ENCODE data around the gene MIPOL1.

The MIPOL1 gene

GRCh38 chr14:37330910-37331309 lies 133.2 kb downstream of the MIPOL1 start:
- Histone ChIP-seq H3K36me3 (ENCODE audit: control insufficient read depth in 2 of 2, insufficient read depth in 1 of 2, low read length in 2 of 2) (no peaks in the 10 kb centered on the region), H3K4me1 (ENCODE audit: control insufficient read depth, insufficient read depth, low read length) (no peaks in the 10 kb centered on the region), H3K9me3 (ENCODE audit: control insufficient read depth, insufficient read depth, low read depth, low read length) (no peaks in the 10 kb centered on the region), H3K27ac (ENCODE audit: extremely low read depth, low read depth, low read length) (no peak overlapping the region), H3K4me3 (ENCODE audit: low read depth, low read length) (no peak overlapping the region)
- TF ChIP-seq ZNF488 (tag by site-specific recombination; IDR thresholded peaks at IDR 0.05) = no peak
- TF ChIP-seq ZNF76 (tag by site-specific recombination; IDR thresholded peaks at IDR 0.05; ENCODE audit: borderline replicate concordance, low read depth) = no peak
- TF ChIP-seq FEZF1 (tag by site-specific recombination; IDR thresholded peaks at IDR 0.05) = no peak
- no peak for TF ChIP-seq TCF7L2 (IDR thresholded peaks at IDR 0.05; ENCODE audit: borderline replicate concordance, low read depth, low read length)
- TF ChIP-seq ELK4 (IDR thresholded peaks at IDR 0.05; ENCODE audit: borderline replicate concordance, low read depth, low read length) = no peak
- no peak for TF ChIP-seq SP2 (tag by site-specific recombination; IDR thresholded peaks at IDR 0.05)
- TF ChIP-seq ZNF513 (tag by site-specific recombination; IDR thresholded peaks at IDR 0.05) = no peak
- TF ChIP-seq ZNF660 (tag by site-specific recombination; IDR thresholded peaks at IDR 0.05) = no peak
- TF ChIP-seq ZBTB10 (tag by site-specific recombination; IDR thresholded peaks at IDR 0.05) = no peak
- no peak for TF ChIP-seq ZNF670 (tag by site-specific recombination; IDR thresholded peaks at IDR 0.05; ENCODE audit: low read depth)
- TF ChIP-seq ZFP3 (tag by site-specific recombination; IDR thresholded peaks at IDR 0.05; ENCODE audit: low read depth) = no peak
- no peak for TF ChIP-seq ZNF341 (tag by site-specific recombination; IDR thresholded peaks at IDR 0.05; ENCODE audit: low read depth)
- no peak for TF ChIP-seq INSM2 (tag by site-specific recombination; IDR thresholded peaks at IDR 0.05)
- no peak for TF ChIP-seq SALL2 (tag by site-specific recombination; IDR thresholded peaks at IDR 0.05; ENCODE audit: borderline replicate concordance)
- POLR2A ChIA-PET = no interaction called here
- CTCF ChIA-PET = interaction anchor here (0.5 kb wide), 1 partner anchor 701 kb away, joined by 3 read pairs; no protein-coding TSS in a partner anchor

GRCh38 chr14:37340353-37340752 lies 142.6 kb downstream of the MIPOL1 start:
- Histone ChIP-seq H3K4me3 (ENCODE audit: low read depth, low read length) (no peak overlapping the region), H3K4me1 (ENCODE audit: control insufficient read depth, insufficient read depth, low read length) (no peaks in the 10 kb centered on the region), H3K36me3 (ENCODE audit: control insufficient read depth in 2 of 2, insufficient read depth in 1 of 2, low read length in 2 of 2) (no peaks in the 10 kb centered on the region; a peak in 1 of 3 replicates), H3K9me3 (ENCODE audit: control insufficient read depth, insufficient read depth, low read depth, low read length) (no peaks in the 10 kb centered on the region), H3K27ac (ENCODE audit: extremely low read depth, low read depth, low read length) (no peak overlapping the region)
- ChIA-PET CTCF (interaction anchor here (0.7 kb wide), 1 partner anchor 112 kb away, joined by 3 read pairs; no protein-coding TSS in a partner anchor), POLR2A (no interaction called here)
- TF ChIP-seq ZSCAN4 (tag by site-specific recombination; IDR thresholded peaks at IDR 0.05) (no peak), GFI1B (tag by site-specific recombination; IDR thresholded peaks at IDR 0.05) (no peak), HOXD13 (CRISPR knock-in tag; IDR thresholded peaks at IDR 0.05; ENCODE audit: borderline replicate concordance) (no peak), ZNF426 (tag by site-specific recombination; IDR thresholded peaks at IDR 0.05) (no peak), OVOL3 (tag by site-specific recombination; IDR thresholded peaks at IDR 0.05) (no peak), GLI2 (tag by site-specific recombination; IDR thresholded peaks at IDR 0.05; ENCODE audit: borderline replicate concordance, low read depth) (no peak), GLIS2 (tag by site-specific recombination; IDR thresholded peaks at IDR 0.05) (no peak), MEIS1 (CRISPR knock-in tag; IDR thresholded peaks at IDR 0.05; ENCODE audit: borderline replicate concordance) (no peak), ZBTB48 (tag by site-specific recombination; IDR thresholded peaks at IDR 0.05) (no peak), ZNF146 (tag by site-specific recombination; IDR thresholded peaks at IDR 0.05) (no peak), ATF2 (tag by site-specific recombination; IDR thresholded peaks at IDR 0.05; ENCODE audit: low read depth) (no peak)
